HG02852 (cell line): ENCODE data around the gene ZNF844.
"Not testable (repeated sequence)": the region's sequence is repeated elsewhere in the genome, so short reads cannot be mapped to it uniquely, and the experiment has no call there.

Experiments used
- ATAC-seq: cut with Tn5 transposase; IDR thresholded peaks from one replicate; pipeline ENCODE4 v1.9.1; 2021; ENCODE audit warnings: mild to moderate bottlenecking, moderate library complexity; ENCODE audit not compliant: unreplicated experiment

The ZNF844 gene

GRCh38 chr19:12064590-12065538 is at the start of gene ZNF844:
TSS of gene ZNF844 (plus strand) at chr19:12064731. CDS start at chr19:12064874, 143 bp downstream.
- peak; percentile 89 for ATAC-seq

- ATAC-seq: no peak
Measured at GRCh38 chr19:12015015-12015752, 49.3 kb upstream of the ZNF844 start.

- ATAC-seq: no peak
Measured at GRCh38 chr19:12015753-12016116, 48.8 kb upstream of the ZNF844 start.

GRCh38 chr19:12034198-12034597 is 30.3 kb upstream of the ZNF844 start:
- no peak for ATAC-seq

- no peak for ATAC-seq
Measured at GRCh38 chr19:12034620-12035019, 29.9 kb upstream of the ZNF844 start.

- peak; percentile 96 for ATAC-seq
Measured at GRCh38 chr19:12035220-12036172, 29.0 kb upstream of the ZNF844 start, which contains the start of gene ZNF433. TSS of gene ZNF433 (minus strand) at chr19:12035679. CDS start at chr19:12035539, 140 bp downstream.

- ATAC-seq: no peak
Measured at GRCh38 chr19:12042893-12043292, 21.6 kb upstream of the ZNF844 start.

GRCh38 chr19:12043752-12044422 is 20.6 kb upstream of the ZNF844 start:
- ATAC-seq: no peak

GRCh38 chr19:12047868-12048267 is 16.7 kb upstream of the ZNF844 start:
- ATAC-seq: no peak

GRCh38 chr19:12052091-12052496 is 12.4 kb upstream of the ZNF844 start:
- ATAC-seq: no peak

- peak; percentile 92 for ATAC-seq
Measured at GRCh38 chr19:12052497-12053169, 11.9 kb upstream of the ZNF844 start, which contains the start of gene ZNF878. TSS of gene ZNF878 (minus strand) at chr19:12052961. CDS start at chr19:12052801, 160 bp downstream.

- ATAC-seq: no peak
Measured at GRCh38 chr19:12055784-12056183, 8.7 kb upstream of the ZNF844 start.

GRCh38 chr19:12075538-12076139 is 11.1 kb downstream of the ZNF844 start:
- no peak for ATAC-seq

GRCh38 chr19:12076331-12076730 is 11.8 kb downstream of the ZNF844 start:
- ATAC-seq: not testable (repeated sequence)

- no peak for ATAC-seq
Measured at GRCh38 chr19:12077375-12077774, 12.8 kb downstream of the ZNF844 start.

GRCh38 chr19:12083336-12083735 is 18.8 kb downstream of the ZNF844 start:
- not testable (repeated sequence) for ATAC-seq

- ATAC-seq: no peak
Measured at GRCh38 chr19:12085074-12085818, 20.7 kb downstream of the ZNF844 start.

GRCh38 chr19:12090807-12091206 is 26.3 kb downstream of the ZNF844 start:
- ATAC-seq: no peak
